Stimulated activated CD4-positive, alpha-beta T cell treated with anti-CD3 and anti-CD28 coated beads, Interleukin-12 subunit alpha, Interleukin-12 subunit beta, amount 100 ng/mL, for 48 hours (primary cell): Measurements from ENCODE around the gene TBC1D4.

Experiments
- DNase-seq, 3 donors: peaks; one replicate each; pipeline ENCODE4 v3.0.0-alpha.2; 2020; ENCODE audit warnings: low read depth in 2 of 3, low spot score in 1 of 3

Gene TBC1D4

DNA sequence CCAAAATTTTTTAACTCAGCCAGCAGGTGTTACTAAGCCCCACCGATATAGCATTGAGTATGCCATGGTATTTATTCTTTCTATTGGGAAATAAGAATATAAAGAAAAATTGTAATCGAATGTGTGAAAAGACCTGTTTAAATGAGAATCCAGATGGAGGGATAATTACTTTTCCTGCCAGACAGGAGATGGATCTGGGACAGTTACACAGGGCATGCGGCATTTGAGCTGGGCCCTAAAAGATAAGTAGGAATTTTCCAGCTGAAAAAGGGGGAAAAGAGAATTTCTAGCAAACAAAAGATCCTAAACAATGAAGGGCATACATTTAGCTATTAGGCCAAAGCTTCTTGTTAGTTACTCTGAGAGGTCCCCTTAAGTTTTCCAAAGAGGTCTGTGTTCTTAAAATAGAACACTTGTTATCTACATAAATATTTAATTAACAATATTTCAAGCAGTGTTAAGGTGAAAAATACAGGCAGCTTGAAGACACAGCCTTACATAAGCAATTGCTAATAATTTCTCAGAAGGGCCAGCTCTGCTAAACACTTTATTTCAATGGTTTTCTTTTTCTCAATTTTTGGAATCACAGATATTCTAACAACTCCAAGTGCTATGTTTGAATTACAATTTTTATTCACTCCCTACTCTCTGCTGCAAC is 63.7 kb downstream of the TBC1D4 start:
- DNase-seq: no peak

DNA sequence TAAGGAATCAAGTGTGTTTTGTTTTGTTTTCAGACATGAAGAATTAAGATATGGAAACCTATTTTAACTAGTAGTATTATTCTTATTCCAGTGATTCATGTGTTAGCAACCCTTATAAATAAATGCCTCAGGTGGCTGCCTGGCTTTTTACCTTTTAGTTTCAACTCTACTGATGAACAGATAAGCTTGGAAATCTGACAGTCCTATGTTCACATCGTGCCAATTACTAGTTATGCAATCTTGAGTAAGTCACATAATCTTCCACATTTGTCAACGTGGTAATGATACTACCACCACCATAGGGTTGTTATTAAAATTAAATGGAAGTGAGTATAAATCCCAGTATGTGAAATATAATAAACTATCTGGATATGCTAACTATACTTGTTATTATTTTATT is 64.3 kb downstream of the TBC1D4 start:
- no peak for DNase-seq

DNA sequence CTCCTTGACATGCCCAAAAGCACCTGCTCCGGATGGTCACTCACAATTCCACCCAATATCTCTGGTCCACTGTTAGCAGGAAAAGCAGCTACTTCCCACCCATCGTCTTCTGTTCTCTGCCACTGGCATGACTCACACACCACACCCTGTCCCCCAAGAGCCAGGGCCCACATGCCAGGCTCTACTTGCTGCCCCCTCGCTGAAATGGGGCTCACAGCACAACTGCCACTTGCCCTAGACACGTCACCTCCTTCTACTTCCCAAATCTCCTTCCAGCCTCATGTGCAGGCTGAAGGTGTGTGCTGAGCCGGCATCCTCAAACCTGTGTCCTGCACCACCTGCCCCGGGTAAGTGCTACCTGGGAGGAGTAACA is 65.0 kb downstream of the TBC1D4 start:
- no peak for DNase-seq

DNA sequence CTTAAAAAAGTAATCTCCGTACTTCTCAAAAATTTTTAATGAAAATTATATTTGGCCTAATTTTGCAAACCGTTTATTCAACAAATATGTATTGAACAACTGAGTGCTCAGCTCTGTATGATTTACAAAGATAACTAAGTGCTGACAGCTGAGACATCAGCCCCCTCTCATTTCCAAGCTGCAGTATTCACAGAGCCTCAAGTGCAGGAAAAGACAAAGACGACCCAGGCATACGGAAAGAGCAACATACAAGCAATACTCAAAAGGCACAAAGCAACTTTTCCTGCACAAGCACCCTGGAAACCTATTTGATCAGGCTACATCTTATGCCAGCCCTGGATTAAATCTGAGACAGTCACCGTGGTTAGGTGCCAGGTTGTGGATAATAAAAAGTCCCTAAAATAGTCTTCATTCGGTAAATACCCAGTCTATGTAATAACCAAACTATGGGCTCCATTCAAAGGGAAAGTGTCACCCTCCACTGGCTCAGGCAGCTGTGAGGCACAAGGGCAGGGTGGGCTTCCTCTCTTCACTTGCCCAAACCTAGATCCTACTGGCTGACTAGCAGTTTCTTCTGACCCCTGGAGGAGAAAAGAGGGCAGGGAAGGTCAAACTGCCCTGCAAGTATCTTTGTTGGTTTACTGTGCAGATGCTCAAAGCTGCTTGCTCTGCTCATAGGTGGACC is 65.5 kb downstream of the TBC1D4 start:
- no peak for DNase-seq

DNA sequence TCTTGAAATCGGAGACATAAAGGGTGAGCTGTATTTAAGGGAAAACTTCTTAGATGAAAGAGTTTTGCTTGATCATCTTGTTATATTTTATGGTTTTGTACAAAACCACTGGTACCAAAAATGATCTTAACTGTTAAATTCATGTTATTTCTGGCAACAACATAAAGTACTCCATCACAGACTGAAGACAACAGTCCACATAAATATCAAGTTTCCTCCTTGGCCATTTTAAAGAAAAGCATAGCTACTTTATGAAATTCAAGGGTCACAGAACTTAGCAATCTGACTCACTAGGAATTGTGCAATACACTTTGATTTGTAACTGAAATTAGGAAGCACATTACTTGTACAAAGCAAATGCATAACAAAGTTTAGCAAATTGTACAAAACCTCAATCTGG is 66.3 kb downstream of the TBC1D4 start:
- DNase-seq: no peak

DNA sequence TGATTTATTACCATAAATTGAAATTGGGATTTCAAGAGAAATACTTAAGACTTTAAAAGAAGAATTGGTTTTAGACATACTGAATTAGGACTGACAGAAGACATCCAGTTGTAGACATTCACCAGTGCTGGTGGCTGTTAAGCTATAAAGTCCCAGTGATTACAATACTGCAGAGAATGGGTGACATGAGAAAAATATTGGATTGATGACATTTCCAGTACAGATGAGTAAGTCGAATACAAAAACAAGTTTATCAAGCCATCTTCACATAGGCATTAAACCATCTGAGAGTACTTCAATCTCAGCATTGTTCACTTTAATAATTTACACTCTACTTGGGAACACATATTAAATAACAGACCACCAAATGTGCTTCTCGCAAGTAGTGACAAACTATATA is 66.8 kb downstream of the TBC1D4 start:
- no peak for DNase-seq

DNA sequence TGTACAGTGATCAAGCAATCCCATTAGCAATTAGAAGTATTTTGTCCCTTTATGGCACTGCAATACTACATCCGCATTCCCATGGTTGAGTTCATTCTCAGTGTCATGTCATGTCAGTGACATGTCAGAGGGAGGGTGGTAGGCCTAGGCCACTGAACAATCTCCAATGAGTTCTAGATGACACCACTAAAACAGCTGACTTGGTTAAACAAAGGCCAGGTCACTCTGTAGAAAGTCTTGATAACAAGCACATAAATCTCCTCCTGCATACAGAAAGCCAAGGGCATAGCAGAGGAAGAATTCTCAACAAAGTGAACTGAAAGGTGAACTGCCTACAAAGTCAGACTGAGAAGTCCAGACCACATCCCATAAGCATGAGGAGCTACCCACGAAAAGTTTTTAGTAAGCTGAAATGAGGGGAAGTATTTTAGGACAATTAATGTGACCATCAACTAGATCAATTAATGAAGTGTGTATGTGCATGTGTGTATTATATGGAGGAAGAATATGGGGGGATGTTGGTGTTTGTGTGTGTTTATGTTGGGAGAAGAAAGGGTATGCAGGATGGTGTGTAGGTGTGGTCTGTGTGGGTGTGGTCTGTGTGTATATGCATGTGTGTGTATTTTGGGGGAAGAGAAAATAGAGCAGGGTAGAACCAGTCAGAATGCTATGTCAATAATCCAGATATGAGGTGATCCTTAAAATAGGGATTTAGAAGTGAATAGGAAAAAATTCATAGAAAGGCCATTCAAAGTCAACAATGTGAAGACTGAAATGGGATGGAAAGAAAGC is 67.7 kb downstream of the TBC1D4 start:
- DNase-seq: no peak

DNA sequence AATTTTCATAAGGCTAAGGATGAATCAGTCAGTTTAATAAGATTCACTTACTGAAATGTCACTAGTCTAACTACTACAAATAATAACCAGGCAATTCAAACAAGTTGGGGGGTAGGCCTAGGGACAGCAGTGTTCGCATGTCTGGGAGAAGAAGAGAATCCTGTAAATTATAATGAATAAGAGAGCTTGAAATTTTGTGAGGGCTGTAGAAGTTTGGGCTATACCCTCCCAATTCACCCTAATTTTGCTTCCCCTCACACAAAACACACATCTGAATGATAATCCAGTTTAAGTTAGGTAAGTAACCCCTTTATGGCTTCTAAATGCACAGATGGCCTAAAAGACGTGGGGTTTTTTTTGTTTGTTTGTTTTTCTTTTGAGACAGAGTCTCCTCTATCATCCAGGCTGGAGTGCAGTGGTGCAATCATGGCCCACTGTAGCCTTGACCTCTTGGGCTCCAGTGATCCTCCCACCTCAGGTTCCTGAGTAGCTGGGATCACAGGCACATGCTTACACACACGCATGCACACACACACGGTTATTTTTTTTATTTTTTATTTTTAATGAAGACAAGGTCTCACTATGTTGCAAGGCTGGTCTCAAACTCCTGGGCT is 69.9 kb downstream of the TBC1D4 start:
- DNase-seq: no peak

DNA sequence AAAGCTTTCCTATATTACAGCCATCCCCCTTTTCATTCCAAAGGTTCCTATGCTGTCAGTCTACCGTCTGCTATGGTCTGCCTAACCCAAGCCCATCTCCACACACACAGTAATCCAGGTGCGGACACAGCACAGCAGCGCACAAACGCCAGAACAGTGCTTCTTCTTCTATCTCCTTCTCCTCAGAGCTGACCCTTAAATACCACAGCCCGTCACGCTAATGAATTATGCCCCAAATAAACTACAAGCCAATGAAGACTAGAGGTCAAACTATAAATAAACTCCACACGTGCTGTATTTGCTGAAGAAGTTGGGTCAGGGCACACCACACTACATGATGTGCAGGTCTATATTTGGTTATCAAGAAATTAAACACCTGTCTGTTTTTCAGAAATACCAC is 71.8 kb downstream of the TBC1D4 start:
- DNase-seq: no peak

DNA sequence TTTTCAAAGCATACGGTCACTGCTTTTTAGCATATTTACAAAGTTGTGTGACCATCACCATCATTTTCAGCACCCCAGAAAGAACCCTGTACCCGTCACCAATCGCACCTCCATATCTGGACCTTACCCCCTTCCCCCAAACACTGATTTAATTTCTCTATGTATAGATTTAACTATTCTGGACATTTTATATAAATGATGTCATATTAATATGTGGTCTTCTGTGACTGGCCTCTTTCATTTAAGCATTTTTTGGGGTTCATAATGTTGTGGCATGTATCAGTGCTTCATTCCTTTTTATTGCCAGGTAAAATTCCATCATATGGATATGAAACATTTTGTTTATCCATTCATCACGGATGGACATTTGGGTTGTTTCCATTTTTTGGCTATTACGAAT is 74.0 kb downstream of the TBC1D4 start:
- DNase-seq: no peak

DNA sequence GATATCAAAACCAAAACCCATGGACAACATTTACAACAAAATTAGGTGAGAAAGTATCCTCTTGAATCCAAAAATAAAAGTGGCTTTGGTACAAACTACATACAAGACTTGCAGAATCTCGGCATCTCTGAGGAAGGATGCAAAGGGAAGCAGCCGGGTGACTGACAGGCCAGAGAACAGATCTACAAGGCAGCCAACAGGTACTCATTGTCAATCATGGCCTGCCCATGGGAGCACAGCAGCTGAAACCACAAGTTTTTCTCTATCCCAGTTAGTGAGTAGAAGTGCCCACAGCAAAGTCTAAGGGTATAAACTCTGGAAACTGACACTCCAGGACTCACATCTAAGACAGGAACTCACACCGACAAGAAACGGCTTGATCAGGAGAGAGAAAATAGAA is 74.5 kb downstream of the TBC1D4 start:
- no peak for DNase-seq

DNA sequence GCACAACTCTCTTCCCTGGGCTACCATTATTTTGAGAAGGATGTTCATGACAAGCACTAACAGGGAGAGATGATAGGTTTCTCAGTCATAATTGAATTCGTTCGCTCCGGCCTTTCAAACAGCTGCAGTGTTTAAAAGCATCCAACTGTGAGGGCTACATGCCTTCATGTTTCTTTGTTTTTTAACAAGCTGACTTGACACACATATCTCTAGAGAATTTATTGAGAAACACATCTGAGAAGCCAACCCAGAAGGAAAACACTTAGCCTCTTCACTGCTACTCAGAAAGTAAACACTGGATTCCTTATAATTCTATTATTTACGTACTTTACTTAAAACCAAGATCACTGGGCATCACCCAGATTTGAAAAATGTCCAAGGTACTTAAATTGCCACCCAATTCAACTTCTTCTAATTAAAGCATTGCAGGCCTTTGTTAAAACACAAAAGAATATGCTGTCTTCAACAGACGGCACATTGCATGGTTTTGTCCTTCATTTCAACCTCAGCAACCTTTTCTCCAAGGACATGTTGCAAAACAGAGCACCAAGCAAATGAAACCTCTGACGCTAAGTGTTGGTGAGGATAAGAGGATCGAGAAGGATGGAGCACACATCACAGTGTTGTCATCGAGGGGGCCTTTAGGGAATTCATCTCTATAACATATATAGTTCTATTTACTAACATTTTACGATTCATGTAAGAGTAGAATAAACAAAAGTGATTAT is 75.8 kb downstream of the TBC1D4 start:
- DNase-seq: no peak

DNA sequence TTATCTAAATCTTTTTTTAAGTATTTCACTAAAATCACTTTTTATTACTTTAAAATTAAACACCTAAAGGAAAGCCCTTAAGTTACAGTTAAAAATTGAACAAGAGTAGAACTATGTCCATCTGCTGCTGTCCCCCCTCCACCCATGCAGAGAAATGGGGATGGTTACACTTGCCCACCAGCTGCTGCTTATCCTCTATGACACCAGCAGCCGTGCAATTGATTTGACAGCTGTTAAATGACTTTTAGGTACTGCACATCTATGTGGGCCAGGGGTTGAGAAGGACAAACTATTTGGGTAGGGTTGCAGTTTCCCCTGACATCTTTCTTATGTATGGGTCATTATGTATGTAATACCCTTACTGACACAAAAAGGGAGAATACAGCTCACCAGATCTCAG is 77.2 kb downstream of the TBC1D4 start:
- DNase-seq: no peak

DNA sequence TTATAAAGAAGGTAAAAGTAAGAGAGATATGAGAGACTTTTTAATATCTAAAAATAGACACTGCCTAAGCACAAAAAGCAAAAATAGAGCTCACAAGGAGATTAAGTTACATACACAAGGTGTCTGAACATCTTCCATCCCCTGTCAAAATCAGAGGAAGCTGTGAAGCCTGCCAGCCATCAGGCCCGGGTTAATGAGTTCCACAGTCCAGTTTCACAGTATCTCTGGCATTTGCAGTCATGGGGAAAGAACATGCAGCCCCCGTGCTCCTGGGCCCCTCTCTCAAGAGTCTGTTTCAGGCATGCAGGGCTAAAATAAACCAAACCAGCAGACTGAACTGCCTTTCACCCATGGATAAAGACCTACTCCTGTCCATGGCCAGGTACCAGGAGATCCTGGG is 79.2 kb downstream of the TBC1D4 start:
- DNase-seq: no peak

DNA sequence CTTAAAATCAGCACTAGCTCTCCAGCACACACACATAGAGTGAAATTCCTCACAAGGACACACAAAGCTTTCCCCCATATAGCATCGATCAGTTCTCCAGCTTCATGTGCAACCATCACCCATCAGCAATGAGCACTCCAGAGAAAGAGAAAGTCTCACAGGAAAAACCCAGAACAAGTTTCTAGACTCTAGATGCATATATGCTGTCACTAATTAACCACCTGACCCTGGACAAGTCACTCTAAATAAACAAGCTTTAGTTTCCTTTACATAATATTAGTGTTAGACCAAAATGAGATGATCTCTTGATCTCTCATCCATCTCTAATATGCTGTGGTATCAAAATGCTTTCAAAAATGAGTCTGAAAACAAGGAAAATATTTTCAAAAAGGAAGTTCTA is 81.2 kb downstream of the TBC1D4 start:
- no peak for DNase-seq

DNA sequence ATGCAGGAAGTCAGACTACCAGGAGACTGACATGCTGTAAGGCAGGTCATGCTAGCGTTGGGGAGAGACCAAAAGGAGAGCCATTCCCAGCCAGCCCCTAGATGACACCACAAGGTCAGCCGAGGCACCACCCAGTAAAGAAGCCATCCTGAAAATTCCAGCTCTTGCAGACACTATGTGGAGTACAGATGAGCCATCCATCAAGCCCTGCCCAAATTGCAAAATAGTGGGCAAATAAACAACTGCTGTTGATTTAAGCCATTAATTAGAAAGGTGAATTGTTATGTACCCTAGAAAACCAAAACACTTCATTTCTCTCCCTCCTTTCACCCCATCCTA is 82.1 kb downstream of the TBC1D4 start:
- no peak for DNase-seq

DNA sequence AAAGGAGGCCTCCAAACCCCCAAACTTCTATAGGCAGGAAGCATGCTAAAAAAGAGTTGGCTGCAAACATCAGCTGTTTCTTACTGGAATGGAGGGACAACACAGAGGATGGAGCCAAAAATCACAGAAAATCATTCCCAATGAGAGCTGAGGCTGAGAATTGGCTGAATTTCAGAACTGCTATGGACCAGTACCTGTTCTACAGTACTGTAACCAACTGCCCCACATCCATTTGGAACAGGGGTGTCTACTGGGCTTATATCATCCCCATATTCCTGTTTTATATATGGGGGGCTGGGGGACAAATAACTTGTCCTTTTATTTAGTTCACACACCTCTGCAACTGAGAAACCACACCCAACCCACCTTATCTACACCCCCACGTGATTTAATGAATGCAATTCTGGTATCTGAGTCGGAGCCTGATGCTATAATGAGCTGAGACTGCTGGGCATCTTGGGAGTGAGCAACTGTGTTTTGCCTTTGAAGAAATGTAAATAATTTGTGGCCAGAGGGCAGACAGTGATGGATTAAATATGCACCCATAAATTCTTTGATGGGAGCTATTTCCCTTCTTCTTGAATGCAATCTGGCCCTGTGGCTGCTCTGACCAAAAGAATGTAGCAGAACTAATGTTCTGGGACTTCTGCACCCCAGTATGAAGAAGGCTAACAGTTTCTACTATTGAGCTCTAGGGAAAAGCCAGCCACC is 82.6 kb downstream of the TBC1D4 start:
- DNase-seq: no peak

DNA sequence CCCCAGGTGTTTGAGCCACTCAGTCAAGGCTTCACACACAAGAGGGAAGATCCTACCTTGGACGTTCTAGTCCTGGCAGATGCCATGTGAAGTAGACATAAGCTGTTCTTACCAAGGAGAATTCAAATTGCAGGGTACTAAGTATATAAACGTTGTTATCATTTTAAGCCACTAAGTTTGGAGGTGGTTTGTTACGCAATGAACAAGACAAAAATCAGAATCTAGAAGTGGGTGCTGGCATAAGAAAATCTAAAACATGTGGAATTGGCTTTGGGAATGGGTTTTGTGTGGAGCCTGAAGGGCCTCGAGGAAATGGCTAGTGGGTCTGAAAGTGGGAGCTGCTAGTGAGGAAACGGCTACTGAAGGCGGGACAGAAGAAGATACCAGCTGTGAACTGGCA is 83.9 kb downstream of the TBC1D4 start:
- no peak for DNase-seq

DNA sequence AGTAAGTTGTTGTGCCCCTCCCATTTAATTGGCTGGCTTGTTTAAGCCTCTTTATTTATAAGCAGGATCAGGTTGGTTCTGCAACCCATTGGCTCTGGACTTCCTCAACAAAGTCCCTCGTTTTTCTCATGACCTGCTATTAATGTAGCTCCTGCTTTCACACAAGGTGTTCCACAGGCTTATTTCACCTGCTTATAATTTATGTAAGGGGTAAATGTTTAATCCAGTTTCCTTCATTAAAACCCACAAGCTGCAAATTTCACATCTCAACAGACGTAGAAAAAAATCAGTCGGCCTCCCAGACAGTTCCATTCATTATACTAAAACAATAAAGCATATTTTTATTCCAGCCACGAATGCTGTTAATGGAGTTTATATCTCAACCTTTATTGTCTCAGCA is 86.1 kb downstream of the TBC1D4 start:
- no peak for DNase-seq

DNA sequence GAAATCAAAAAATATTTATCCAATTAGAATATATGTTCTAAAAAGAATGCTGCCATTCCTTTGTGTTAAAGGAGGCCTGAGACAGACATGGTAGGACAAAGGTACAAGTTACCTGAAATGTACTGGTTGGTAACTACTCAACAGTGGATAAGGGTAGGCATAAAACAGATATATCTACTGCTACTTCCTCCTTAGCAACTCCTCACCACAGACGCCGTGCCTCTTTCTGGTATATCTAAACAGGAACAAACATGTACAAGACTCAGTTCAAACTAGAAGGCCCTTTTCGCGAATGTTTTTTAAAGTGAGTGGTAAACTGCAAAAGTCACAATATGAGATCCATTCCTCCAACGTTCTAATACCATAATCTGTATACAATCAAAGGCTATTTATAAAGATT is 86.9 kb downstream of the TBC1D4 start:
- DNase-seq: no peak
